ENCODE data around the gene RAB26.
"Not testable (repeated sequence)": the region's sequence is repeated elsewhere in the genome, so short reads cannot be mapped to it uniquely, and the experiment has no call there.

The RAB26 gene

DNA sequence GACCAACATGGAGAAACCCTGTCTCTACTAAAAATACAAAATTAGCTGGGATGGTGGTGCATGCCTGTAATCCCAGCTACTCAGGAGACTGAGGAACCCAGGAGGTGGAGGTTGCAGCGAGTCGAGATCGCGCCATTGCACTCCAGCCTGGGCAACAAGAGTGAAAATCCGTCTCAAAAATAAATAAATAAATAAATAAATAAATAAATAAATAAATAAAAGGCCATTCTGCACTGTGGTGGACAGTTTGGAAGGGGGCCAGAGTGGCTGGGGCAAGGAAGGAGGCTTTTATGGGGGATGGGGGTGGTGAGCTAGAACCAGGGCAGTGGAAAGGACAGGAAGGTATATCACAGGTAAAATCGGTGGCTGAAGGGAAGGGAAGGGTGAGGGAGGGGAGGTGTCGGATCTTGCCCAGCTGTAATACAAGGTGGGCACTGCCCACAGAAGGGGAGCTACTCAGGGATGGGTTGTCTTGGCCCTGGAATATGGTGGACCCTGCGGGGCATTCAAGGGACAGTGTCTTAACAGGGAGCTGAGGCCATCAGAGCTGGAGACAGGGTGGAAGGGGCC is 54.8 kb downstream of the RAB26 start:
- intact Hi-C loops (cut with DNase I), result not testable (repeated sequence)

More for the DNA sequence above, 54.8 kb downstream of the RAB26 start:
- DNase-seq, result not testable (repeated sequence)

Data from head of caudate nucleus (tissue), 42 donors.